HG02981 (cell line): ENCODE results near the gene LRIT3.
"Not testable (repeated sequence)": the region's sequence is repeated elsewhere in the genome, so short reads cannot be mapped to it uniquely, and the experiment has no call there.

Experiments
- ATAC-seq: cut with Tn5 transposase; IDR thresholded peaks from one replicate; pipeline ENCODE4 v1.9.1; 2021; ENCODE audit warnings: mild to moderate bottlenecking, moderate library complexity; ENCODE audit not compliant: unreplicated experiment

Gene LRIT3

DNA sequence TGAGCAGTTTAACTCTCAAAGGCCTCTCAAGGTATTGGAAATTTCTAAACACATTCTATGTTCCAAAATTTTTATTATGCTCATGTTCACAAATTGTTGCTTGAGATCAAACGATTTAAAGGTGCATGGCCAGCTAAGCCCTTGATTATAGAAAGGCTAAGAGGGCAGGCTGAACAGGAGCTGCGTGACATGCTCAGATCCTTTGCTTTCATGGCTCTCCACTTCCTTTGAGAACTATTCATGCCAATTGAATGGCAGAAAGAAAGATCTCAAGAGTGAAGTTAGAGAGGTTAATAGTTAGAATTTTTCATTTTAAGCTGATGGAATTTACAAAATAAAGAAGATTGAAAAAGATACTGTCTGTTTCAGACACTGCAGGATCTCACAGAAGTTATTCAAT lies 594 bp downstream of the LRIT3 start:
- no peak for ATAC-seq

DNA sequence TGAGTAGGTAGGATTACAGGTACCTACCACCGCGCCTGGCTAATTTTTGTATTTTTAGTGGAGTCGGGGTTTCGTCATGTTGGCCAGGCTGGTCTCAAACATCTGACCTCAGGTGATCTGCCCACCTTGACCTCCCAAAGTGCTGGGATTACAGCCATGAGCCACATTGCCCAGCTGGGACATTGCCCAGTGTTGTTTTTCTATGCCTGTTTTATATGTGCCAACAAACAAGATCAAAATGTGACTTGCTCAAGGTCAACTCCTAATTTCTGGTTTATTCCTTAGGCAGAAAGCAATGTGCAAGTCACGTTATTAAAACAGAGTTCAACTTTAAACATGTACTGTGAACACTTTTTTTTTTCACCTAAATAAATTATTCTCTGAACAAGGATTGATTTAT lies 2.7 kb downstream of the LRIT3 start:
- no peak for ATAC-seq

DNA sequence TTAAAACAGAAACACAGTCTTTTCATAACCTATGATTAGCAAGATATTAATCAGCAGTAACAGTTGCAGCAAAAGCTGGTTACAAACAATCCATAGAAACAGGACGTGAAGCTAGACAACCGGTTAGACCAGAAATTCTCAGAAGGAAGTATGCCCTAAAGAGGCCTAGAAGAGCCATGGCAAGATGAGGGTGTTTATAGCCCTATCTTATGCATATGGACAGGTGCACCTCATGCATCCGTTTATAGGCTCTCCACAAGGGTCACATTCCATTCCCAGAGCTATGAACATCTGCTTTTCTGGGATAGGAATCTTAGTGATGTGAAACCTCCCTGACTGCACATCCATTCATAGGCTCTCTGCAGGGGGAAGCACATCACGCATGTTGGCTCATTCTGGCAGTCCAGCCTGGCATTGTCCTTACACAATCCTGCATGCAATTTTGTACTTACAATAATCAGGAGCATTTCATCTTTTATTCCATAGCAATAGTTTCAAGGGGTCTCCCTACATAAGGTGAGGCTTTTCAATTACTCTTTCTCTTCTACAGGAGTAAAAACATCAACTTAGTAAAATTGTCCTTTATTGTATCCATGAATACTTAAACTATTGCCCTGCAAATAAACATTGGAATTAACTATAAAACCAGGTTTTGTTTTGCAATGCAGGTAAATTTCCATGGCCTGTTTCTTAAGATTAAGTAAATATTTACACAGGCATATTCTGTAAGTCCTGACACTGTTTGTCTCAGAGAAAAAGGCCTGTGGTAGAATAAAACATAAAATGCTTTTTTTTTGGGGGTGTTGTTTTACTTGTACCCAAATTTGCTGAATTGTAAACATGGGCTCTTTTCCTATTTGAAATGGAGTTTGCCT lies 11.8 kb downstream of the LRIT3 start:
- ATAC-seq = not testable (repeated sequence)

DNA sequence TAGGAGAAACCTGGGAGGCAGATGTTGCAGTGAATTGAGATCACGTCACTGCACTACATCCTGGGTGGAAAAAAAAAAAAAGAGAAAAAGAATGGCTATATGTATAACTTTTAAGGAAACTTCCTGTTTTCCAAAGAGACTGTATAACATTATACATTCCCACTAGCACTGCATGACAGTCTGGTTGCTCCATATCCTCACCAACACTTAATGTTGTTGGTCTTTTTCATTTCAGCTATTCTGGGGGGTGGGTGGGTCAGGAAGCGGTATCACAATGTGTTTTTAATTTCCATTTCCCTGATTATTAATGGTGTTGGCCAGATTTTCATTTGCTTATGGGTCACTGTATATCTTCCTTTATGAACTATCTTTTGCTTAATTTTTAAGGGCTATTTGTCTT lies 13.4 kb downstream of the LRIT3 start:
- no peak for ATAC-seq

DNA sequence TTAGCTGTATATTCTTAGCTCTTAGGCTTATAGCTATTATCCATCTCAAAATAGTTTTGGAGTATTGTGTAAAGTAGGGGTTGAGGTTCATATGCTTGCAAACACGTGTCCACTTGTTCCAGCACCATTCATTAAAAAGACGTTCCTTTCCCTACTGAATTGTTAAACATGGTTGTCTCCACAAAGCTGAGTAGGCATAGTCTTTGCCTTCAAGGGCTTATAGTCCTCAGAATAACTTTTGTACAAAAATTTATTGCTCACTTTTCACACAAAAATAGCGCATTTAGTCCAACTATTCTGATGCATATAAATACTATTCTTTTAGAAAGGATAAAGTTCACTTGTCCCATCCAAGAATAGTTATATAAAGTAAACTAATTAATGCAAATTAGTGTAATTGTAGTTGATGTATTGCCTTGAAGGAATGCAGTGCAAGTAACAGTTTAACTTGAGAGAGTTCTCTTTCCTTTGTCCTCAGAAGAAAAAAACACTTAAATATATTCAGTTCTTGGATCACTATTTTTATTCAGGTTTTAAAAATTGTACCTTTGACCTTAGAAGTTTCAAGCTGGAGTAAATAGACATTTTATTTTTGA lies 14.1 kb downstream of the LRIT3 start:
- ATAC-seq = no peak

DNA sequence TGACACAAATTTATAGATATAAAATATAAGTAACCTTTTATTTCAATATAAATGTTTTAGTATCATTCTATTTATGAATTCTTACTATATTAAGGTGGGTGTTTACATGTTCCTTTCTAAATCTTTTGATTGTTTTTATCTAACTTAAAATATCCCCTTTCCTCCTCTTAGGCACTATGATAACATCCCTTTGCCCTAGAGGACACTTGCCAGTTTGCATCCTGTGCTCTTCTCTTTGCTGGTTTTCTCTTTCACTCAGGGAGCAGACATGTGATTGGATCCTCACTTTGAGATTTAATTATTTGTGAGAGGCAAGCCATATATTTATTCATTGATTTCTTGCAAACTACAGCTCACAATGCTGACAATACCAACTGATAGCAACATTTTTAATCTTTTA lies 16.2 kb downstream of the LRIT3 start:
- no peak for ATAC-seq

DNA sequence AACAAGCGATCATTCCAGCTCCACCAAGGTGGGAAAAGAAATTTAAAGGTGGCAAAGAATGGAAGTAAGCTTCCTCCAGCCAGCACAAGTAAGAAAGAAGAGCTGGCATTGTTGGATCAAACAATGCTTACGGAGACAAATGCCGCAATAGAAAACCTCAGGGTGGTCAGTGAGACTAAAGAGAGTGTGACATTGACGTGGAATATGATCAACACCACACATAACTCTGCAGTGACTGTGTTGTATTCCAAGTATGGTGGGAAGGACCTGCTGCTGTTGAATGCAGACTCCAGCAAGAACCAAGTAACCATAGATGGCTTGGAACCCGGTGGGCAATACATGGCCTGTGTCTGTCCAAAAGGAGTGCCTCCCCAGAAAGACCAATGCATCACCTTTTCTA lies 22.2 kb downstream of the LRIT3 start:
- no peak for ATAC-seq

DNA sequence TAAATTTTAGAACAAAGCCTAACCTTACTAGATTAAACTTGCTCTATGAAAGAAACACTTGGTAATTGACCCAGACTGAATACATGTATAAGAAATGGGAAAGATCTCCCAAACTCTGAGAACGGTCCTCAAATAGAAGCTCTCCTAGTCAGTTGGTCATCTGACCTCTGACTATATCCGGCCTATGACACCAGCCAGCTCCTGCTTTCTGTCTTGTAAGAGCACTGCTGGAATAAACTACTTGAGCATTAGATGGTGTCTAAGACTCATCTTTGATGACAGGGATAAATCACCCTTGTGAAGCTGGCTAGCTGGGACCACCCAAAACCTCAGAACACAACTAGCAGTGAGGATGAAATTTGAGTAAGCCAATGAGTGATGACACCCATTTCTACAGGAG lies 24.2 kb downstream of the LRIT3 start:
- no peak for ATAC-seq

DNA sequence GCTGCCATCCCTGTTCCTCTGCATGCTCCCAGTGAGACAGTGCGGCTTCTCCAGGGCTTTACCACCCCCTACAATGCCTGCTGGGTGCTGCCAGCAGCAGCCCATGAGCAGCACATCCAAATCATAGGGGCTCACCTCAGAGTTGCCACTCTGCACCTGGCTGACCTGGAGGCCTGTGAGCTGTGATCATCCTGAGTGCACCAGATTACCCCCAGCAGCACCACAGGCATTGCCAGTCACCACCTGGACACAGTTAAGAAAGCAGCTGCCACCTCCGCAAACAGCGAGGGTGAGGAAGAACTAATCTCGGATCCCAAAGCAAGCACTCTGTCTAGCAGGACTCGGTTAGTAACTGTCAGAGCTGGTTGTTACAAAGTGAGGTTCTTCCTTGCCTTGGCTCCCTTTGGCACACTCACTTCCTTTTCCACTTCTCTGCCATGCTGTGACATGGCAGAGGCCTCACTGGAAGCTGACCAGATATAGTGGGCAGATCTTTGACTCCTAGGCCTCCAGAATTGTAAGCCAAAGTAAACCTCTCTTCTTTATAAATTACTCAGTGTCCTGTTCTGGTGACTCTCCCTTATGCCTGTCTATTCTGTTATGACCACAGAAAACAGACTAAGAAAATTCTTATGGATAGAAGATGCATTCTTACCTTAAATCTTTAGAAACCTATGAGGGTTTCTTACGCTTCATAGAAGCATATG lies 25.2 kb downstream of the LRIT3 start:
- no peak for ATAC-seq

DNA sequence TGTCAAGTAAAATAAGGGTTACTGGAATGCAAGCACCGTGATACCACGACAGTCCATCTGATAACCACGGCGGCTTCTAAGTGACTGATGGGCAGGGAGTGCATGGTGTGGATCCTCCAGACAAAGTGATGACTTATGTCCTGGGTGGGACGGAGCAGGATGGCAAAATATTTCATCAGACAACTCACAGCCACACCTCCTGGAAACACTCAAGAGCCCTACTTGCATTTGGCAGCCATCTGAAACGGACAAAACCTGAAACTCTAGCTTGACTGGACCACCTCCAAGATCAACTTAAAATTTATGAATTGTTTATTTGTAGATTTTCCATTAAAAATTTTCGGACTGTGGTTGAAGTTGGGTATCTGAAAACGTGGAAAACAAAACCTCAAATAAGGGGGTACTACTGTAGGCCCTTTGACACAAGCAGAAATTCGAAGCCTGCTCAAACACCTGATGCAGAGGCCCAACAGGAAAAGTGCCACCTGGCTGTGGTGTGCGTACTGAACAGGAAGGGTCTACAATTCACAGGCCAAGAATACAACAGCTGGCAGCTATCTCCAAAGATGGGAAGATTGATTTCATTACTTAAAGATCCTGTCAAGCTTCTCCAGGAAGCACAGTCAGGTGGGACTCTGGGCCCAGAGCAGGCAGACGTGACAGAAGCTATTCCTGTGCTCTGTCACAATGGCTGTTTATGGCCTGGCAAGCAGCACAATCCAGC lies 26.0 kb downstream of the LRIT3 start:
- ATAC-seq = no peak

DNA sequence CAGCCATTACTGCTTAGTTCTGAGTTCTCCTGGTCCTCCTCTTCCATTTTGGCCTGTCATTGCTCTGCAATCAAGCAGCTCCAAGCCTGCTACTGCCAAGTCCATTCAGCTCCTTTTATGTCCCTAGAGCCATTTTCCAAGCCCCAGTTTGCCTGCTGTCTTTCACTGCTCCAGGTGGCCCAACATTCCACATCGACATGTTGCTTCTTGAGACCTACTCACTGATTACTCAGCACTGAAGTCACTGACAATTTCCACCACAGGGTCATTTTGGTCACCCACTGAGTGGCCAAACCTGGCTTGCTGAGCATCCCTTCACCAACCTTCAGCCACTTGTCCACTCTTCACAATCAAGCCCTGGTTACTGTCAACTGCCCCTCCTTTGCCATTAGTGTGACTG lies 27.2 kb downstream of the LRIT3 start:
- no peak for ATAC-seq

DNA sequence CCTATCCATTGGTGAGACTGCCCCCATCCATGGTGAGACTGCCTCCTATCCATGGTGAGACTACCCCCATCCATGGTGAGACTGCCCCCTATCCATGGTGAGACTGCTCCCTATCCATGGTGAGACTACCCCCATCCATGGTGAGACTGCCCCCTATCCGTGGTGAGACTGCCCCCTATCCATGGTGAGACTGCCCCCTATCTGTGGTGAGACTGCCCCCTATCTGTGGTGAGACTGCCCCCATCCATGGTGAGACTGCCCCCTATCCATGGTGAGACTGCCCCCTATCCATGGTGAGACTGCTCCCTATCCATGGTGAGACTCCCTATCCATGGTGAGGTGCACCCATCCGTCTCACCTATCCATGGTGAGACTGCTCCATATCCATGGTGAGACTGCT lies 27.6 kb downstream of the LRIT3 start:
- ATAC-seq = not testable (repeated sequence)

DNA sequence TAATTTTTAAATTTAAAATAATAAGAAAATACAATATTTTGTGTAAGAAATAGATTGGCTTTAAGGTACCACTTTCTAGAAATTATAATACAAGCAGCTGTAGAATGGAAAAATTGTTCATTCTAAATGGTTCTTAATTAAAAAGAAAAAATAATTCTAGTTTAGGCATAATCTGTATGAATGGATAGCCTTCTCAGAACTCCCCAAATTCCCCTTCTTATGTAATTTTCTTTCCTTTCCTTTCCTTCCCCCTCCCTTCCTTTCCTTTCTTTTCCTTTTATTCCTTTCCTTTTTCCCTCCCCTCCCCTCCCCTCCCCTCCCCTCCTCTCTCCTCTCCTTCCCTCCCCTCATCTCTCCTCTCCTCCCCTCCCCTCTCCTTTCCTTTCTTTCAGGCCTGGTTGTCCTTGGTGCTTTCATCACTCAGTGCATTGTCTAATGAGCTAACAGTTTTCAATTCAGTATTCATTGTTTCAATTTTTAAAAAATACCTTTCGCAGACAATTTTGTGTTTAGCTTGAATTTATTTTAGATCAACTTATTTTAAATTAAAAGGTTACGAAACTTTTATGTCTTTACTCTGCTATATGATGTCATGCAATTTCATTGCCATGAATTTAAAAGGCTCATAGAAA lies 28.8 kb downstream of the LRIT3 start:
- ATAC-seq = no peak

DNA sequence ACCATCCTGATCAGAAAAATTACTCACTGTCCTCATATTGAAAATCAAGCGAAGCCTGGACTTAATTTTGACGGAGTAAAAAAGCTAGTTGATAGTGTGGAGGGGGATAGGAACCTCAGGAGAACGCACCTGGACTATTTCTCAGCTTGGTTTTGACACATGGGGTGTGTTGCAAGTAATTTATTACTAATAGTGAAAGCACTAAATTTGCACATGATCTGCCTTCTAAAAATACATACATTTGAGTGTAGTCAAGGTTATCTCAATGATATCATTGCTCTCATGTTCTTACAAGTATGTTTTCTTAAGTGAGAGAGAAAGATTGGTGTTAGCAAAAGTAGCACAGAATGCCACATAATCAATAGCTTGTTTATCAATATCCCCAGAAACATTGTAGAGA lies 29.5 kb downstream of the LRIT3 start:
- peak; percentile 81 for ATAC-seq

DNA sequence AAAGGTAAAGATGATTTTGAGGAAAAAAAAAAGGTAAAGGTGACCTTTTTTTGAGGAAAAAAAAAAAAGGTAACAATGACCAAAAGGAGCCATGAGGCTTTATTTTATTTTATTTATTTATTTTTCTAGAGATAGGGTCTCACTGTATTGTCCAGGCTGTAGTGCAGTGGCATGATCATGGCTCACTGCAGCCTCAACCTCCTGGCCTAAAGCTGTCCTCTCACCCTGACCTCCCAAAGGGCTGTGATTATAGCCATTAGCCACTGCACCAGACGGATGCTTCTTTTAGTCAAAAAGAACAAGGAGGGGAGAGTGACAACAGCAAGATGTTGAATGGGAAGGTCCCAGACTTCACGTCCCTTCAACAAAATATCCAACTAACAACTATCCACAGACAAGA lies 30.4 kb downstream of the LRIT3 start:
- ATAC-seq = no peak

DNA sequence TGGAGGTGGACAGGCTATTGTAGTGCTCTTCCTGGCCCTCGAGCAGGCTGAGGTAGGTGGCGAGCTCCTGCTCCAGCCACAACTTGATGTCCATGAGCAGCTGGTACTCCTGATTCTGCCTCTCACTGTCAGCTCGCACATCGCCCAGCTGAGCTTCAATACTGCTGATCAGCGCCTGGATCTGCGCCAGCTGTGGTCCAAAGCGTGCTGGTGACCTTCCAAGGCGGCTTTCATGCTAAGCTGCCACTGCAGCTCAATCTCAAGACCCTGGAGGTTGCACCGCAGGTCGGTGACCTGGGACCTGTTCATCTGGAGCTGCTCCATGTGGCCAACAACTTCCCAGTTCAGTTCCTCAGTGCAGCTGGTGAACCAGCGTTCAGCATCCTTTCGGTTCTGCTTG lies 31.2 kb downstream of the LRIT3 start:
- no peak for ATAC-seq

DNA sequence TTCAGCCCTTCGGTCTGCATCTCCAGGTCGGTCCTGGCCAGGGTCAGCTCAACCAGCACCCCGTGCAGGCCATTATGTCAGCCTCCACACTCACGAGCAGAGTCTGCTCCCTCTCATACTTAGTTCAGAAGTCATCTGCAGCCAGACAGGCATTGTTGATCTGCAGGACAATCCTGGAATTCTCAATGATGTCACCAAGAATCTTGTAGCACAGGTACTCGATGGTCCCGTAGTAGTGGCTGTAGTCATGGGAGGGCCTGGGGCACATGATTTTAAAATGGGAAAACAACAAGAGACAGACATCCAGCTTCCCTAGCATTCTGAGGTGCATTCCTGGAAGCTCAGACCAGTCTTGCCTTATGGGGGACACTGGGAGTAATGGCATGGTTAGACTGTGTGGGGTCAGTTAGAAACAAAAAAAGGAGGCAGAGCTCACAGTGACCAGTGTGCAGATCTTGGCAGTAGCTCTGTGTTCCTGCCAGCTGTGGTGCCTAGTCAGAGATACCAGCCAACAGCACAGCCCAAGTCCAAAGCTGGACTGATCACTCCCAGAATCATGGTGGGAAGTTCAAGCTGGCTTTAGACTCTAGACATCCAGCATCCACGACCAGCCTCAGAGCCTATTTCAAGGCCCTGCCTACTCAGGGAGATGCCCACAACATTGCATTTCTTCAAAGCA lies 31.9 kb downstream of the LRIT3 start:
- no peak for ATAC-seq

DNA sequence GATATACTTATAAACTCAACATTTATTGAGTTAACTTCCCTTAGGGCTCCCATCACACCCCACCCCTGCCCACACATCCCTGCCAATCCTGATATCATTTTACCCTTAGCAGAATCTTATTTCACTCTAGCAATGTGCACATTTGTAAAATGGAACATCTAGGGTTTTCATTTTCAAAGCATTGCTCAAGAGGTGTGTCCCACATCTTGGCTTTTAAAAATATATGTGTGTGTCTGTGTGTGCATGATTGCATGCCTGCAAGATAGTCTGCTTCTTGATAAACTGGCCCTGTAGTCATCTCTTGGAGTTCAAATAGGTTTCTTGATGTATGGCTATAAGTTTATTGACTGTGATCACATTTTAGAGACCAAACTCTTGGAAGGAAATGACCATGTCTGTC lies 38.4 kb downstream of the LRIT3 start:
- no peak for ATAC-seq

DNA sequence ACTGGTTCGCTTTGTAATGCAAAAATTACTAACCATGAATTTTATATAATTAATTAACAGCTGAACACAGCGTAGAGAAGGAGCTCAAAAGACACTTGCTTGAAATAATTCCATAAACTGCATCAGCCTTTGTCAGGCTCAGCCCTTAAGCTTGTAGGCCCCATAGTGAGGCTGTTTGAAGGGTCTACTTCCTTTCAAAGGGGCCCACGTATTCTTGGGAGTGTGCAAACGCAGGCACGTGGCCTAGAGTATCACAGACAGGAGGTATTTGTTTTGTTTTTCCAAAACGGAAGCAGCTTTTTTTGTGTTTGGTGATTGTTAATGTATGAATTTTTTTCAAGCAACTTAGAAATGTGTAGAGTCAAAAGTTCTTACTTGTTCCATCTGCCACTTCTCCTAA lies 39.2 kb downstream of the LRIT3 start:
- no peak for ATAC-seq

DNA sequence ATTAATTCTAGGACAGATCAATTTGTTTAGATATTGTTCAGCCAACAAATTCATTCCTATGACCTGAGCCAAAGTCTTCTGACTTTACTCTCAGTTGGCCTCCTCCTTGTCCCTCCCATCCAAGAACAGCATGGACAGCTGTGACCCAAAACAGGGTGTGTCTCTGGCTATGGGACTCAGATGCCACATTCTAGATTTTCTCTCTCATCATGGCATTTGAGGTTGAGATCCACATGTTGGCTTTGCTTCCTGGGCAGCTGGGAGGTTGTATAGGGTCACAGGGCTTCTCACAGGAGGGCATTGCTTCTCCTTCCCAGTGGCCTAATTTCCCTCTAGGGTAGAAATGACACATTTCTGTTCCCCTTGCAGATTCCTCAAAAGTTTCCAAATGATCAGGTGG lies 42.2 kb downstream of the LRIT3 start:
- no peak for ATAC-seq
